Loucy (cell line): Measurements from ENCODE around the gene HNF1B.

ENCODE experiments used
- CTCF ChIP-seq: fragments of 200-600 bp; sonication (generic); conservative IDR thresholded peaks from 2 replicates; pipeline ENCODE4 v1.5.1; 2014; ENCODE audit warnings: mild to moderate bottlenecking, antibody characterized with exemption, low read length
- EZH2phosphoT487 ChIP-seq: fragments of 200-600 bp; IDR thresholded peaks from 2 replicates; pipeline ENCODE4 v1.6.1; 2018; ENCODE audit warnings: antibody characterized with exemption, mild to moderate bottlenecking, moderate library complexity, borderline replicate concordance

GRCh38 chr17:37657202-37657601 is 87.7 kb downstream of the HNF1B start:
- no peak for TF ChIP-seq EZH2phosphoT487
- no peak for TF ChIP-seq CTCF
